Measurements from ENCODE around the gene MTX3.

Gene MTX3

GRCh38 chr5:79966448-79966847, 24.6 kb downstream of the MTX3 start:
- no peaks in the 10 kb centered on the region for H3K36me3 ChIP-seq (ENCODE audit: control insufficient read depth, insufficient read depth, low read length)
- no peak for DNase-seq
- no peak overlapping the region for H2AK5ac ChIP-seq (ENCODE audit: low read length)
- no peaks in the 10 kb centered on the region for H3K79me1 ChIP-seq (ENCODE audit: low read length)
- H4K8ac ChIP-seq (ENCODE audit: low read depth, low read length) = no peak overlapping the region
- no peak overlapping the region for H3K18ac ChIP-seq (ENCODE audit: low read length)
- no peaks in the 10 kb centered on the region for H3K27me3 ChIP-seq (ENCODE audit: insufficient read depth, low read length, poor library complexity)
- no peak overlapping the region for H2BK120ac ChIP-seq (ENCODE audit: low read depth, low read length)
- no peaks in the 10 kb centered on the region for H3K4me1 ChIP-seq (ENCODE audit: control insufficient read depth, low read depth, low read length)
- H3K4me3 ChIP-seq (ENCODE audit: low read length) = no peak overlapping the region
- no peak overlapping the region for H2BK5ac ChIP-seq (ENCODE audit: low read length)
- no peak overlapping the region for H3K4ac ChIP-seq (ENCODE audit: low read depth, low read length)
- no peak overlapping the region for H3K56ac ChIP-seq (ENCODE audit: low read length)
- H3K27ac ChIP-seq (ENCODE audit: low read depth, low read length) = no peak overlapping the region
- no CpG with 5 or more reads among the region's 5 CpGs for WGBS (ENCODE audit: extremely low coverage, insufficient coverage, low lambda C conversion rate)
- H4K5ac ChIP-seq (ENCODE audit: low read length) = no peak overlapping the region
- no peak overlapping the region for H2BK15ac ChIP-seq (replicated peaks; ENCODE audit: low read depth)
- no peaks in the 10 kb centered on the region for H3K79me2 ChIP-seq (ENCODE audit: control insufficient read depth, insufficient read depth, low read length)
- no peak overlapping the region for H3K9ac ChIP-seq (ENCODE audit: low read length)
- no peak overlapping the region for H3K4me2 ChIP-seq (ENCODE audit: low read length)
- no peak overlapping the region for H3K23ac ChIP-seq (ENCODE audit: low read length)

- no peak for DNase-seq
- Histone ChIP-seq H3K79me2 (ENCODE audit: control insufficient read depth, insufficient read depth, low read length) (no peaks in the 10 kb centered on the region), H3K4ac (ENCODE audit: low read depth, low read length) (no peak overlapping the region), H3K4me3 (ENCODE audit: low read length) (no peak overlapping the region), H2AK5ac (ENCODE audit: low read length) (no peak overlapping the region), H3K4me1 (ENCODE audit: control insufficient read depth, low read depth, low read length) (no peaks in the 10 kb centered on the region), H3K56ac (ENCODE audit: low read length) (no peak overlapping the region), H3K27ac (ENCODE audit: low read depth, low read length) (no peak overlapping the region), H3K4me2 (ENCODE audit: low read length) (no peak overlapping the region), H4K5ac (ENCODE audit: low read length) (no peak overlapping the region), H3K9ac (ENCODE audit: low read length) (no peak overlapping the region), H4K8ac (ENCODE audit: low read depth, low read length) (no peak overlapping the region), H2BK5ac (ENCODE audit: low read length) (no peak overlapping the region), H3K79me1 (ENCODE audit: low read length) (no peaks in the 10 kb centered on the region), H3K23ac (ENCODE audit: low read length) (no peak overlapping the region), H2BK15ac (replicated peaks; ENCODE audit: low read depth) (no peak overlapping the region), H3K18ac (ENCODE audit: low read length) (no peak overlapping the region), H2BK120ac (ENCODE audit: low read depth, low read length) (no peak overlapping the region), H3K36me3 (ENCODE audit: control insufficient read depth, insufficient read depth, low read length) (no peaks in the 10 kb centered on the region), H3K27me3 (ENCODE audit: insufficient read depth, low read length, poor library complexity) (no peaks in the 10 kb centered on the region)
- no CpG with 5 or more reads among the region's 7 CpGs for WGBS (ENCODE audit: extremely low coverage, insufficient coverage, low lambda C conversion rate)
Observed at GRCh38 chr5:79964136-79964535, 26.9 kb downstream of the MTX3 start.

- no peak overlapping the region for H3K9ac ChIP-seq (ENCODE audit: low read length)
- no peak overlapping the region for H3K4ac ChIP-seq (ENCODE audit: low read depth, low read length)
- no peaks in the 10 kb centered on the region for H3K36me3 ChIP-seq (ENCODE audit: control insufficient read depth, insufficient read depth, low read length)
- H3K23ac ChIP-seq (ENCODE audit: low read length) = no peak overlapping the region
- no peak for DNase-seq
- no peak overlapping the region for H2AK5ac ChIP-seq (ENCODE audit: low read length)
- no peak overlapping the region for H3K27ac ChIP-seq (ENCODE audit: low read depth, low read length)
- H3K27me3 ChIP-seq (ENCODE audit: insufficient read depth, low read length, poor library complexity) = no peaks in the 10 kb centered on the region
- WGBS (ENCODE audit: extremely low coverage, insufficient coverage, low lambda C conversion rate) = no CpG with 5 or more reads among the region's 10 CpGs
- H3K18ac ChIP-seq (ENCODE audit: low read length) = no peak overlapping the region
- H2BK15ac ChIP-seq (replicated peaks; ENCODE audit: low read depth) = no peak overlapping the region
- no peak overlapping the region for H4K8ac ChIP-seq (ENCODE audit: low read depth, low read length)
- no peak overlapping the region for H2BK5ac ChIP-seq (ENCODE audit: low read length)
- no peak overlapping the region for H2BK120ac ChIP-seq (ENCODE audit: low read depth, low read length)
- H3K4me2 ChIP-seq (ENCODE audit: low read length) = no peak overlapping the region
- no peak overlapping the region for H4K5ac ChIP-seq (ENCODE audit: low read length)
- no peaks in the 10 kb centered on the region for H3K79me1 ChIP-seq (ENCODE audit: low read length)
- H3K4me3 ChIP-seq (ENCODE audit: low read length) = no peak overlapping the region
- no peak overlapping the region for H3K56ac ChIP-seq (ENCODE audit: low read length)
- no peaks in the 10 kb centered on the region for H3K79me2 ChIP-seq (ENCODE audit: control insufficient read depth, insufficient read depth, low read length)
- no peaks in the 10 kb centered on the region for H3K4me1 ChIP-seq (ENCODE audit: control insufficient read depth, low read depth, low read length)
Observed at GRCh38 chr5:79963261-79964061, 27.6 kb downstream of the MTX3 start.

GRCh38 chr5:79962575-79963222, 28.4 kb downstream of the MTX3 start:
- Histone ChIP-seq H3K4ac (ENCODE audit: low read depth, low read length) (no peak overlapping the region), H3K27ac (ENCODE audit: low read depth, low read length) (no peak overlapping the region), H3K4me1 (ENCODE audit: control insufficient read depth, low read depth, low read length) (no peaks in the 10 kb centered on the region), H2AK5ac (ENCODE audit: low read length) (no peak overlapping the region), H4K5ac (ENCODE audit: low read length) (no peak overlapping the region), H3K4me3 (ENCODE audit: low read length) (no peak overlapping the region), H3K27me3 (ENCODE audit: insufficient read depth, low read length, poor library complexity) (no peaks in the 10 kb centered on the region), H3K79me1 (ENCODE audit: low read length) (no peaks in the 10 kb centered on the region), H3K9ac (ENCODE audit: low read length) (no peak overlapping the region), H3K56ac (ENCODE audit: low read length) (no peak overlapping the region), H3K23ac (ENCODE audit: low read length) (no peak overlapping the region), H3K79me2 (ENCODE audit: control insufficient read depth, insufficient read depth, low read length) (no peaks in the 10 kb centered on the region), H2BK15ac (replicated peaks; ENCODE audit: low read depth) (no peak overlapping the region), H3K36me3 (ENCODE audit: control insufficient read depth, insufficient read depth, low read length) (no peaks in the 10 kb centered on the region), H4K8ac (ENCODE audit: low read depth, low read length) (no peak overlapping the region), H2BK5ac (ENCODE audit: low read length) (no peak overlapping the region), H3K4me2 (ENCODE audit: low read length) (no peak overlapping the region), H2BK120ac (ENCODE audit: low read depth, low read length) (no peak overlapping the region), H3K18ac (ENCODE audit: low read length) (no peak overlapping the region)
- no CpG with 5 or more reads among the region's 11 CpGs for WGBS (ENCODE audit: extremely low coverage, insufficient coverage, low lambda C conversion rate)
- DNase-seq = peak; percentile 17

GRCh38 chr5:79961716-79962574, 29.1 kb downstream of the MTX3 start:
- WGBS (ENCODE audit: extremely low coverage, insufficient coverage, low lambda C conversion rate) = no CpG with 5 or more reads among the region's 9 CpGs
- no peak overlapping the region for H3K4me3 ChIP-seq (ENCODE audit: low read length)
- H2AK5ac ChIP-seq (ENCODE audit: low read length) = no peak overlapping the region
- no peaks in the 10 kb centered on the region for H3K79me2 ChIP-seq (ENCODE audit: control insufficient read depth, insufficient read depth, low read length)
- no peak overlapping the region for H4K8ac ChIP-seq (ENCODE audit: low read depth, low read length)
- no peaks in the 10 kb centered on the region for H3K36me3 ChIP-seq (ENCODE audit: control insufficient read depth, insufficient read depth, low read length)
- no peak overlapping the region for H3K27ac ChIP-seq (ENCODE audit: low read depth, low read length)
- no peak overlapping the region for H3K18ac ChIP-seq (ENCODE audit: low read length)
- H3K56ac ChIP-seq (ENCODE audit: low read length) = no peak overlapping the region
- no peak overlapping the region for H3K4me2 ChIP-seq (ENCODE audit: low read length)
- no peak overlapping the region for H4K5ac ChIP-seq (ENCODE audit: low read length)
- no peak overlapping the region for H2BK15ac ChIP-seq (replicated peaks; ENCODE audit: low read depth)
- H3K27me3 ChIP-seq (ENCODE audit: insufficient read depth, low read length, poor library complexity) = no peaks in the 10 kb centered on the region
- H3K79me1 ChIP-seq (ENCODE audit: low read length) = no peaks in the 10 kb centered on the region
- no peak overlapping the region for H3K9ac ChIP-seq (ENCODE audit: low read length)
- H2BK5ac ChIP-seq (ENCODE audit: low read length) = no peak overlapping the region
- no peak for DNase-seq
- no peak overlapping the region for H2BK120ac ChIP-seq (ENCODE audit: low read depth, low read length)
- no peak overlapping the region for H3K4ac ChIP-seq (ENCODE audit: low read depth, low read length)
- no peaks in the 10 kb centered on the region for H3K4me1 ChIP-seq (ENCODE audit: control insufficient read depth, low read depth, low read length)
- no peak overlapping the region for H3K23ac ChIP-seq (ENCODE audit: low read length)
